Fibroblast of the aortic adventitia (primary cell): ENCODE results near the gene TRPM3. TPM values are rescaled to one million over a fixed set of nuclear protein-coding genes. Genes with fewer than 3 reads are reported as not detected.

ENCODE experiments used
- DNase-seq: peaks from one replicate; pipeline ENCODE4 v3.0.0-alpha.2; 2010; ENCODE audit warnings: low read depth
- H3K4me3 ChIP-seq: 2 replicates; pipeline ENCODE4 v1.5.1; 2011; ENCODE audit warnings: low read depth, mild to moderate bottlenecking, control low read depth, low read length, moderate library complexity
- total RNA-seq: library from RNA; depleted of rRNA; stranded (reverse); fragments of >200 nt; gene quantifications from 2 replicates; pipeline ENCODE4 v1.2.3, GENCODE V29; 2012; ENCODE audit warnings: low replicate concordance
- TF ChIP-seq, protein P1 (sequence below): IDR thresholded peaks from 2 replicates; pipeline ENCODE4 v1.5.1; 2011; ENCODE audit warnings: mild to moderate bottlenecking, low read length, control low read depth, inconsistent platforms; ENCODE audit not compliant: insufficient read depth

Gene TRPM3
- total RNA-seq, 1 donor = 8.8 TPM

GRCh38 chr9:70498866-70499265 lies 622.6 kb downstream of the TRPM3 start:
- TF ChIP-seq, protein P1, sequence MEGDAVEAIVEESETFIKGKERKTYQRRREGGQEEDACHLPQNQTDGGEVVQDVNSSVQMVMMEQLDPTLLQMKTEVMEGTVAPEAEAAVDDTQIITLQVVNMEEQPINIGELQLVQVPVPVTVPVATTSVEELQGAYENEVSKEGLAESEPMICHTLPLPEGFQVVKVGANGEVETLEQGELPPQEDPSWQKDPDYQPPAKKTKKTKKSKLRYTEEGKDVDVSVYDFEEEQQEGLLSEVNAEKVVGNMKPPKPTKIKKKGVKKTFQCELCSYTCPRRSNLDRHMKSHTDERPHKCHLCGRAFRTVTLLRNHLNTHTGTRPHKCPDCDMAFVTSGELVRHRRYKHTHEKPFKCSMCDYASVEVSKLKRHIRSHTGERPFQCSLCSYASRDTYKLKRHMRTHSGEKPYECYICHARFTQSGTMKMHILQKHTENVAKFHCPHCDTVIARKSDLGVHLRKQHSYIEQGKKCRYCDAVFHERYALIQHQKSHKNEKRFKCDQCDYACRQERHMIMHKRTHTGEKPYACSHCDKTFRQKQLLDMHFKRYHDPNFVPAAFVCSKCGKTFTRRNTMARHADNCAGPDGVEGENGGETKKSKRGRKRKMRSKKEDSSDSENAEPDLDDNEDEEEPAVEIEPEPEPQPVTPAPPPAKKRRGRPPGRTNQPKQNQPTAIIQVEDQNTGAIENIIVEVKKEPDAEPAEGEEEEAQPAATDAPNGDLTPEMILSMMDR = no peak
- H3K4me3 ChIP-seq = no peak overlapping the region
- no peak for DNase-seq

GRCh38 chr9:70496244-70496643 lies 625.2 kb downstream of the TRPM3 start:
- TF ChIP-seq, protein P1 = no peak
- no peak for DNase-seq
- H3K4me3 ChIP-seq = no peak overlapping the region

- H3K4me3 ChIP-seq = no peak overlapping the region
- TF ChIP-seq, protein P1 = no peak
- DNase-seq = no peak
Measured at GRCh38 chr9:70495514-70495913, 625.9 kb downstream of the TRPM3 start.

DNA sequence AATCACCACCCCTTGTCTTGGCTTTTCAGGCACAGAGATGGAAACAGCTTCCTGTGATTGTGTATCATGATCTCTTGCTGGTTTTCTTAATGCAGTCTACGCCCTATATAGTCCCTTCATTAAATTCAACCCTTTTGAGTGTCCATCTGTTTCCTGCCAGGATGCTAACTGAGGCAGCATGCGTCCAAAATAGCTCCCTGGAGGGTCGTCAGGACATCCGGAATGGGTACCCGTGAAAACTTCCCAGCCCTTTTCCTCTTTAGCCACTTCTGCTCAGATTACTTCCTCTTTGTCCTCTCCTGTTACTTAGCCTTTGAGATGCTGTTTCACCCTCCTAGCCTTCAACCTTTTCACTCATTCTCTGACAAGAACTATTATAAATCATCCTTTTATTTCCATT lies 627.2 kb downstream of the TRPM3 start:
- DNase-seq = no peak
- TF ChIP-seq, protein P1 = no peak
- H3K4me3 ChIP-seq = no peak overlapping the region

DNA sequence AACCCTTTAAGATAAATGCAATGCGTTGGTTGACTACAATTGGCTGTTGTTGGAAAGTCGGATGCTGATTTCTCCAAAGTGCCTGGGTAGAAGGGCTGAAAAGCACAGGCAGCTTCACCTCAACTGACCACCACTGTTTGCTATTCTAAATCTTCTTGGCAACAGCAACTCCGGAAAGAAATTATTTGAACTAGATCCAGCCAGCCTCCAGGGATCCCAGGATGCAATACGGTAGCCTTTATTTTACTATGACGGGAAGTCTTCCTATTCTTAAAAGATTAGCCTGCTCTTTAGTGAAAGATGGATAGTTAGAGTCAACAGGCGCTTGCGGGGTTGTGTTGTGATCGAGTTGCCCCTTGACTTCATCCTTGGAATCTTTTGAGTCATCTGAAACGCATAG lies 628.4 kb downstream of the TRPM3 start:
- no peak overlapping the region for H3K4me3 ChIP-seq
- DNase-seq = no peak
- TF ChIP-seq, protein P1 = no peak

- DNase-seq = no peak
- H3K4me3 ChIP-seq = no peak overlapping the region
- TF ChIP-seq, protein P1 = no peak
Measured at GRCh38 chr9:70492319-70492777, 629.1 kb downstream of the TRPM3 start.
